GM18861 (cell line): ENCODE measurements around the gene CD2AP.
"Not testable (repeated sequence)": the region's sequence is repeated elsewhere in the genome, so short reads cannot be mapped to it uniquely, and the experiment has no call there.

Experiments
- ATAC-seq: cut with Tn5 transposase; IDR thresholded peaks from one replicate; pipeline ENCODE4 v1.9.1; 2021; ENCODE audit not compliant: unreplicated experiment

CD2AP gene

DNA sequence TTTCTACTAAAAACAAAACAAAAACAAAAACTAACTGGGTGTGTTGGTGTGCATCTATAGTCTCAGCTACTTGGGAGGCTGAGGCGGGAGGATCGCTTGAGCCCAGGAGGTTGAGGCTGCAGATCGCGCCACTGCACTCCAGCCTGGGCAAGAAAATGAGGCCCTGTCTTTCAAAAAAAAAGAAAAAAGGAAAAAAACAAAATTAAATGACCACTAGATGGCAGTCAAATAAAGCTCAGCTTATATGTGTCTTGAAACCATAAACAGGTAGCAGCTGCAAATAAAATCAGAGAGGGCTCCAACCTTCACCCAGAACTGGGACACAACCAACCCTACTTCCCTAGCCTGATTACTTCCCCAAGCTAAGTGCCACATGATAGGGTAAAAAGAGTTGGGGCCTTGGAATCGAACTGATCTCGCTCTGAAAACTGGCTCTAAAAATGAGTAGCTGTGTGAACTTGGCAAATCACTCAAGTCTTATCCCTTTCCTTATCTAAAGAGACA, 153.7 kb downstream of the CD2AP start:
- ATAC-seq: peak; percentile 47

DNA sequence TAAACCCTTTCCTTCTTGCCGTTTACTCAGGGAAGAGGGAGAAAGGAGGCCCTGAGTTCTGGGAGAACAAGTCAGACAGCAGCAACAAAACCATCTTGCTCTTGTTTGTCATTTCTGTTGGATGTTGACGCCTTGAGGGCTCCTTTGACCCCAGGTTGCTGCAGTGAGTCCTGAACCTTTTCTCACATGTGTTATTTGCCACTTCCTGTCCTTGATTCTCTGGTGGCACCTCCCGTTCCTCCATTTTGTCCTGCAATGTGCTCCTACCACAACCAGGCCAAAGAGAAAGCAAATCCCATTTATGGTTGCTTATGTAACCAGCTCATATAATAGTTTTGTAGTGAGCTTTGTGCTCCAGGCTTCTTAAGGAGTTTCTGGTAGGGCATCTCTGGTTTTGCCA, 154.2 kb downstream of the CD2AP start:
- ATAC-seq: no peak

DNA sequence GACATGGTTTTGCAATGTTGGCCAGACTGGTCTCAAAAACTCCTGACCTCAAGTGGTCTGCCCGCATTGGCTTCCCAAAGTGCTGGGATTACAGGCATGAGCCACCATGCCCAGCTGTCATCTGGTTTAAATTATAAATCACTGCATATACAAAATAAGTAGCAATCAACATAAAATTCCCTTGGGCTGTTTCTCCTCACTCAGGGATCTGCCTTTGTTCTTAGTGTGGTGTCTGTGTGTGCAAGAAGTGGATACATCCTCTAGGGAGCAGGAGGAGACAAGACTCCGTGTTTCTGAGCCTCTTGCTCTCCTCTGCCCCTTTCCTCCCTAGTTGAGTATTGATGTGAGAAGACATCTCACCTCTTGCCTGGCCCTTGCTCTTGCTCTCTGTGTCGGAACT, 155.6 kb downstream of the CD2AP start:
- no peak for ATAC-seq

DNA sequence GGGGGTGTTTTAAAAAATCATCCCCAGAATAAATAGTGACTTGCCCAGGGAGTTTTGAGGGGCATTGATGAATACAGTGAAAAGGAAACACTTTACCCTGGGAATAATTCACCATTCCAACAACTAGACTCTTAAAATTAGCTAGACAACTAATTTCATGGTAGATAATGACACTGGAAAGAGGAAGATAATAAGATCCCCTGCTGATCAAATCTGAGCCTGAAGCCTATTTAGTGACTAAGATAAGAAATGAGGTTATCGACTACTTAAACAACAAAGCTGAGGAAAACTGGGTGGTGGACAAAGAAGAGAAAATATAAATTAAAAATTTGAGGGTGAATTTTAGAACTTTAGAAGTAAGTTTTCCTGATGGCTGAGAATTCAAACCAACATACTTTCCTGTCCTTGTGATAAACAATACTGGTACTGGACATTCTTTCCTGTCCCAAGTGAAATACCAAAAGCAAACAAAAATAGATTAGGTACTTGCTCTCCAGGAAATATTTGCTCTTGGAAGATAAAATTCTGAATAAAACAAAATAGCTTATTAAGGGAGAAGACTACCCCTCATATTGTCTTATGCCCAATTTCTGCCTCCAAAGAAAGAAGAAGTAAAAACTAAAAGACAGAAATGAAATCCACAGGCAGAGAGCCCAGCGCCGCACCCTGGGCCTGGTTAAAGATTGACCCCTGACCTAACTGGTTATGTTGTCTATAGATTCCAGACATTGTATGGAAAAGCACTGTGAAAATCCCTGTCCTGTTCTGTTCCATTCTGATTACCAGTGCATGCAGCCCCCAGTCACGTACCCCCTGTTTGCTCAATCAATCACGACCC, 156.8 kb downstream of the CD2AP start:
- no peak for ATAC-seq

DNA sequence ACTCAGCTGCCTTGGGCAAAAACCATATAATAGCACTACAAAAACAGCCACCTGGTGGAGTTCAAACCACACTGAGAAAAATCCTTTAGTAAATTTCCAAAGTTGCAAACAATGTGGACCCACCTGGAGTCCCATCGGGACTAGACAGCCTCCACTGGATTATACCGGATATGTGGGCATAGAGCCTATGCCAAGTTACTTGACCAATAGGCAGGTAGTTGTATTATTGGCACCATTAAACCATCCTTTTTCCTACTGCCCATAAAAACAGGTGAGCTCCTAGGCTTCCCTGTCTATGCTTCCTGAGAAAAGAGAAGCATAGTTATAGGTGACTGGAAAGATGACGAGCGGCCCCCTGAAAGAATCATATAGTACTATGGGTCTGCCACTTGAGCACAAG, 169.1 kb downstream of the CD2AP start:
- ATAC-seq: no peak

DNA sequence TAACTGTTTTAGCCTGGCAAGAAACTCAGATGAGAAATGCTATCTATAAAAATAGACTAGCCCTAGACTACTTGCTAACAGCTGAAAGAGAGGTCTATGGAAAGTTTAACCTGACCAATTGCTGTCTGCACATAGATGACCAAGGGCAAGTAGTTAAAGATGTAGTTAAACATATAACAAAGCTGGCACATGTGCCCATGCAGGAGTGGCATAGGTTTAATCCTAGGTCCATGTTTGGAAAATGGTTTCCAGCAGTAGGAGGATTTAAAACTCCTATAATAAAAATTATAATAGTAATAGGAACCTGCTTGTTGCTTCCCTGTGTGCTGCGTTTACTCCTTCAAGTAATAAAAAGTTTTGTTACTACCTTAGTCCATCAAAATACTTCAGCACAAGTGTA, 169.6 kb downstream of the CD2AP start:
- no peak for ATAC-seq

DNA sequence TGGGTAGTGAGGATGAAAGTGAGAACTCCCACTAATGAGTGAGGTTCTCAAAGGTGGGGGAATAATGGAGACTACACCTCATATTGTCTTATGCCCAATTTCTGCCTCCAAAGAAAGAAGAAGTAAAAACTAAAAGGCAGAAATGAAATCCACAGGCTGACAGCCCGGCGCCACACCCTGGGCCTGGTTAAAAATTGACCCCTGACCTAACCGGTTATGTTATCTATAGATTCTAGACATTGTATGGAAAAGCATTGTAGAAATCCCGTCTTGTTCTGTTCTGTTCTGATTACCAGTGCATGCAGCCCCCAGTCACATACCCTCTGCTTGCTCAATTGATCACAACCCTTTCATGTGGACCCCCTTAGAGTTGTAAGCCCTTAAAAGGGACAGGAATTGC, 170.0 kb downstream of the CD2AP start:
- not testable (repeated sequence) for ATAC-seq

DNA sequence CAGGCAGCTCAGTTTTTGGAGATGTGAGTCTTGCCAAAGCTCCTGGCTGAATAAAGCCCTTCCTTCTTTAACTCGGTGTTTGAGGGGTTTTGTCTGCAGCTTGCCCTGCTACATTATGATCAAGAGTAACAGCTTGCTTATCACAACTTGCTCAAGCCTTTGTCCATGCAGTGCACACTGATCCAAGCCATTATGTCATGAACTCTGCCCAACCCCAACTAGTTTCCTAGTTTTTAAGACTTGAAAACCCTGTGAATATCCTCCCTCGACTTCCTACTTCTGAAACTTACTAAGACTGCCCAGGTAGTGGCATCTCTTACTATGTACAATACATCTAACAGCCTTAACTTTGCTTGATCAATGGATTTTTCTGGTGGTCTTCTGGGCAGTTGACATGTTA, 170.4 kb downstream of the CD2AP start:
- no peak for ATAC-seq

DNA sequence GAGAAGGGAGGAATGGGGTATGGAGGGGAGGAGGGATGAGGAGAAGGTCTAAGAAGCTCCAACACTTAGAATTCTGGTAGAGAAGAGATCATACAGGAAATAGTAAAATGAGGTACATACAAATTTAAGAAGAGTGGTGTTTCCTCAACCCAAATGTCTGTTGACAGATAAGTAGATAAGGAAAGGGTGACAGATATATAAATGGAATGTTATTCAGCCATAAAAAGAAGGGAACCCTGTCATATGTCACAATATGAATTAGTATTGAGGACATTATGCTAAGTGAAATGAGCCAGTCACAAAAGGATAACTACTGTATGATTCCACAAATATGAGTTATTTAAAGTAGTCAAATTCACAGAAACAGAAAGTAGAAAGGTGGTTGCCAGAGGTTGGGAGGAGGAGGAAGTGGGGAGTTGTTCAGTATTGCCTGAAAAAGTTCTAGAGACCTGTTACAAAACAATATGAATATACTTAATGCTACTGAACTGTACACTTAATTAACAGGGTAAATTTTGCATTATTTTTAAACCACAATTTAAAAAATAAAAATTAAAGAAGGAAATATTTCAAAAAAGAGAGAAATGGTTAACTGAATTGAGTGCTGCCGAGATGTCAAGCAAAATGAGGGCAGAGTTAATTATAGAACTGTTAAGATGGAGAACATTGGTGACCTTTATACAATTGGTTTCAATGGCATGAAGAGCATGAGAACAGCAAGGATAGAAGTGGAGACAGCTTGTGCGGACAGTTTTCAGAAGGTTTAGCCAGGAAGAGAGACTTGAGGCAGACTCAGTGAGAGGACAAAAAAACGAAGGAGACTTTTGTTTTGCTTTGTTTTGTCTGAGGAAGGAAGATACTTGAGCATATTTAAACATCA, 173.2 kb downstream of the CD2AP start:
- ATAC-seq: no peak

DNA sequence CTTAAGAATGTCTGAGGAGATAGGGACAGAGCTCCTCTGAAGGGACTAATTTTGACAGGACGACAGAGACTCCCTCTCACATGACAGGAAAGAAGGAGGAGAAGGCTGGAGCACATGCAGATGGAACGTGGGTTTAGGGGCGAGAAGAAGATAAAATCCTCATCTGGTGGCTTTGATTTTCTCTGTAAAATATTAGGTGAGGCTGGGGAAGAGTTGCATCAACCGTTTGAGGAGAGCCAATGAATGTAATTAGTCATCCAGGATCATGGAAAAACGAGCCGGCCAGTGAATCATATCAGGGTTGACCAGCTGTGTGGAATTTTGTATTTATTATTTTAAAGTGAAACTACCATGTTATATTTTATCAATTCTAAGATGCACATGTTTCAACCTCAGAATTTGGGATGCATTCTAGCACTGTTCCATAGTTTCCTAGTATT, 173.9 kb downstream of the CD2AP start:
- no peak for ATAC-seq

DNA sequence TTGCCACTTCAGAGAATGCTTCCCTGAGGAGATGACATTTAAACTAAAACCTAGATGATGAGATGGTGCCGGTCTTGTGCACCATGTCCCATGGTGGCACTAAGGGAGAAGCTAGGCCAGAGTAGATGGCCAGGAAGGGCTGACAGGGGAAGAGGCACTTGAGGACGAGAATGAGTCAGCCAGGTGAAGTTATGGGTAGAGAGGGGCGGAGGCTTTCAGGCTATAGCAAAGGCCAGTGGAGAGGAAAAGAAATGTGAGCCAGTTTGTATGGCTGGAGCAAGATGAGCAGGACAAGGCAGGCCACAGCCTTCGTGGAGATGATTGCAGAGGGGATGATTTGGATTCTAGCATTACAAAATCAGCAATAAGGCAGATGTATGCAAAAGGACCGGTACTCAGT, 176.1 kb downstream of the CD2AP start:
- no peak for ATAC-seq

DNA sequence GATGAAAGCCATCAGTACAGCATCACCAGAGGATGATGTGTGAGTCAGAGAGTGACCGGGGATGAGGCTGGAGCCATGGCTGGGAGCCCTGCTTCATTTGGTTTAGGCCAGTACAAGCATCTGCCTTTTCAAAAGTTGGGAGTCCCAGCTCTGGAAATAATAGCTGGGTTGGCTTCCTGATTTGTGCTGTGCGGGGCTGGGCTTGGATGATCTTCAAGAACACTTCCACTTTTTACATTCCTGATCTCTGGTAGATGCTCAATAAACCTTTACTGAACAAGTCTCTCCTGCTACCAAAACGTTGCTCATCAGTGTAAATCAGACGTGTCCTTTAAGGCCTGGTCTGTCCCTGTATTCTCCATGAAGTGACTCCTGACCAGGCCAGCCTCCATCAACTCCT, 176.7 kb downstream of the CD2AP start:
- ATAC-seq: no peak

DNA sequence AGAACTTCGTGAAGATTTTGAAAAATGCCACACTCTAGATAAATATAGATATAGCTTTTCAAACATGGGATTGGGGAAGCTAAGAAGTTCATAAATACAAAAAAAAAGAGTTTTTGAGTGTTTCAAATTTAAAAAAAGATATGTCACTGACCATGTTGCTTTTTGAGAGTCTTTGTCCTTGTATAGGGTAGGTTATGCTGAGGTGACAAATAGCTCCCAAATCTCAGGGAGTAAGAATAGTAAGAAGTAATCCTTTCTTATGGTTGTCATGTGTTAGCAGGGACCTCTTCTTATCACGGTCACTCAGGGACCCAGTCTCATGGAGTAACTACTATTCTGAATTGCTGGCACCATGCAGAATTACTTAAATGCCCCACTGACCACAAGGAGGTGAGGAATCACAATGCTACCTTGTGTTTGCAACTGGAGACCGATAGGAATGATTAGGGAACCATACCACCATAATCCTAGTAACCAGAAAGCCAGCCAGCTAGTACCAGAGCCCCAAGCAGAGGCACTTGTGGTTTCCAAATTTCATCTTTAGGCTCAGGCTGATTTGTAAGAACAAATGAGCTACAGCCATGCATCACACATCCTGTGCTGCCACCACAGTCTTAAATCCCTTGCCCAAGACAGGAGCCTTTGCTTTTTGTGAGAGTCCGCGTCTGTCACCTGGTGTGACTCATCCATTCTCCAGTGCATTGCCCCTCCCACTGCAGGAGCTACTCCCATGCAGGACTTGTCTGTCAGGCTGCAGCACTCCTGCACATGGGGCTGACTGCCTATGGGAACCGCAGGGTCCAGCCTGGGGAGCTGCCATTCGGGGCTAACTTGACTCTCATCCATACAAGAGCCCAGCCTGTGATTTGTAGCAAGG, 178.4 kb downstream of the CD2AP start:
- no peak for ATAC-seq

DNA sequence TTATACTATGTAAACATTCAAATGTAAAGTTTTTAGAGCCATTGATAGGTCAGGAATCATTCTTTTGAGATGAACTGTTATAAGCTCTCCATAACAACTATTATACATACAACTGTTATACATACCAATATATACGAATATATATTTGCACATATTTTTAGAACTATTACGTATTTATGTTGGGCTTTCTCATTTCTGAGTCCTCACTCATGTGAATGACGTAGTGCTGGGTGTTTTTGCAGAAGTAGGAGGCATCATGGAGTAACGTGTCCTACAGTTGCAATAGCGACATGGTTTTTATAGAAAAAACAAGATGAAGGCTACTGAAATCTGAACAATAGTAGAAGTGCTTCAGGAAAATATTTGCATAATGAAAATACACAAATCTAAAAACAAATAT, 184.4 kb downstream of the CD2AP start:
- ATAC-seq: no peak

DNA sequence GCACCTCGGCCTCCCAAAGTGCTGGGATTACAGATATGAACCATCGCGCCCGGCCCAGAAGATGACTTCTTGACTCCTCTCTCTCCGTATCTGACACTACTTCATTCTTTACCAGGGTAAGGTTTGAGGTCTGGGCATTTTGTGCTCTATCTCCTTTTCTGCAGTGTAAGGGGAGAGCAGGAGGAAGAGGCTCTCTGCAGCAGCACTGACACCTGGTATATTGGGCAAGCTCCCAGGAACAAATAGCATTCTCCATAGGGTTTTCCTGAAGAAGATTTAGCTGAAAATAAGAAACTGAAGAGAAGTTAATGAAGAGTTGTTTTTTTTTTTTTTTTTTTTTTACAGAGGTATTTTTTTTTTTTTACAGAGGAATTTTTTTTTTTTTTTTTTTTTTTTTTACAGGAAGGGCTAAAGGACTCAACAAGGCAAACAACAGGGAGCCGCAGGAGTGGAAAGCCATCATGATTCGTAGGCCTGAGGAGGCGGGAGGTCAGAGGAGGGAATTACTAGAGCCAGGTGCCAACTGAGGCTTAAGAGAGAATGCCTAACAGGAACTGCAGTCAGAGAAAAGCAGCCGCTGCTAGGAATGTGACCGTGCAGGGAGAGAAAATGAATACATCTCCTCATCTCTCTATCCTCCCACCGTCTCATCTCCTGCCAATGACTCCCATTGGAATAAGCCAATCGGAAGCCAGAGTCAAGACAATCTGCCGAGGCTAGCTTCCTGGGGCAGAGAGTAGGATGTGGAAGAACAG, 186.1 kb downstream of the CD2AP start:
- ATAC-seq: no peak

DNA sequence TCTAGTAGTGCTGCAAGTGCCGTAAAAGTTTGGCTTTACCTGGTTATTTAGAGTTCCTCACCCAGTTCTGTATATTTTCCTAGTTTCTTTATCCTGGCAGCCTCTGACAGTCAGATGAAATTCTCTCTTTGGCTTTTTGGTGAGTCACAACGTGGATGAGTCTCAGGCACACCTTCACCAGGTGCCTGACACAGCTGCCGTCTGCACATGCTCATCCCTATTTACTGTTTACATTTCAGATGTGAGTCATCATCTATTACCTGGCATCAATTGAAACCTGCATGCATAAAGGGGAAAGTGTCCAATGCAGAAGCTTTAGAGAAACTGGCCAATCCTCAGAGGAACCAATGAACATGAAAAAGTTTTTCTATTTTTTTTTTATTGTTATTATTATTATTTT, 187.5 kb downstream of the CD2AP start:
- ATAC-seq: no peak

DNA sequence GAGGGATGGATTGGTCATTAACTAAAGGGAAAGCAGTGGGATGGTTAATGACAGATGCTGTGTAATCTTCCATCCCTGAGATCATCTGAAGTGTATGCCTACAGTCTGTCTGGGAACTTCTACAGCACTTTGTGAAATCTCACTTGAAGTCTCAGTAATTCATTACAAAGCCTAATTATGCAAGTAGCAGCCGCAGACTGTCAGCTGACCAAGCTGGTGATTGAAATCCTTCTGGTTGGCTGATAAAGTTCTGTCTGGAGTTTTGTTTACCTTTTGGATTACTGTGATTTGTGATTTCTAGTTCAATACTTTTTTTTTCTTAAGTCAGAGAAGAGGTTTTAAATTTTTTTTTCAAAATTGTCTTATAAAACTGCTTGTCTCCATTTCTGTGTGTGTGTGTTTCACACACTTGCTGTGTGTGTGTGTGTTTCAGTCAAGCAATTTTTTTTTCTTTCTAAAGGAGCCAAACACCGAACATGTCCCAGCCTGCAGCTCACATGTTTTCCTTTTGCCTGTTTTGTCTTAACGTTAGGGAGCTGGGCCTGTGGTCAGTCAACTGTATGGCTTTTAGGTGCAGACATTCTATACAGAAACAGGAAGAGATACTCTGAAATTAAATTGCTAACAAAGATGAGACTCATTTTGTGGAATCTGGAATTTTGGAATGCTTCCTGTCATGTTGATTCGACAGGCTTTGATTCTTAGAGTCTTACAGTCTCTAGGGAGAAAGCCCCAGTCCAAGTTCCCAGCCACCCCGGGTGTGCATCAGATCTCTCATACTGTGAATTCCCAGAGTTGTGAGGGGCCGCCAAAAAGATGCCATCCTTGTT, 192.3 kb downstream of the CD2AP start:
- no peak for ATAC-seq

DNA sequence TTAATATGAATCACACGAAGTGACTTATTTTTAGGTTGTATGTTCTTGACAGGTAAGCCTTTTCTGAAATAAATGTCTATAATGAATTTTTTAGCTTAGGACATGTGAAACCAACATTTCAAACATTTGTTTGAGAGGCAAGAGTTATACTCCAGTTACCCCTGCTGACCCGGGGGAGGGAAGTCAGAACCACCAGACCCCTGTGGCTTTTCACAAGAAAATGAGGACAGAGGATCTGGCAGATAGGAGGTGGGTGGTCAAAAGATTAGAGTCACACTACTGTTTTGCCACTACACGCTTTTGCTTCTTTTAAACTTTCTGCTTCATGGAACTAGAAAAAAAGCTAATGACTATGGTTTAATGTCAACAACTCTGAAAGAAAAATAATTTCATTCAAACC, 193.3 kb downstream of the CD2AP start:
- ATAC-seq: no peak

DNA sequence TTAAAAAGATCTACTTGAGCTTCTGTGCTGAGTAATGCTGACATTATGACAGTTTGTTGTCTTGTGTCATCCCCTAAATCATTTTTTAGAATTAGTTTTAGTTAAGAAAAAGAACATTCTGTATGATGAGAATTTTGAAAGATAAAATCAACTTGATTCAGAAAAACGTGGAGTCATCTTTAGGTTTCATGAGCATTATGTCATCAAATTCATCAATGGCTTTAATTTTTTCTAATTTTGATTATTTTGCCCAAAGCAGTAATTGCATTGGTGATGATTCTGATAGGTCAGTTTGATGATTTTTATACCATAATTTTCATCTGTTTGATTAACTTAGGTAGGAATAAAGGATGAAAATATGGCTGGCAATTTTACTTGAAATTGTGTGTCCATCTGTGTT, 194.2 kb downstream of the CD2AP start:
- no peak for ATAC-seq
